ENCODE results near the gene RPA1. TPM values are rescaled to one million over a fixed set of nuclear protein-coding genes. Genes with fewer than 3 reads are reported as not detected.
A peak's percentile ranks its signal among the peaks of the same experiment; 100 is the strongest.

Gene RPA1
- total and polyA plus RNA-seq, 9 of the 15 experiments (the other 6 are each of a cell fraction or from before 2014, with no cell fraction given): 25.2 to 125 (median 47.4) TPM

DNA sequence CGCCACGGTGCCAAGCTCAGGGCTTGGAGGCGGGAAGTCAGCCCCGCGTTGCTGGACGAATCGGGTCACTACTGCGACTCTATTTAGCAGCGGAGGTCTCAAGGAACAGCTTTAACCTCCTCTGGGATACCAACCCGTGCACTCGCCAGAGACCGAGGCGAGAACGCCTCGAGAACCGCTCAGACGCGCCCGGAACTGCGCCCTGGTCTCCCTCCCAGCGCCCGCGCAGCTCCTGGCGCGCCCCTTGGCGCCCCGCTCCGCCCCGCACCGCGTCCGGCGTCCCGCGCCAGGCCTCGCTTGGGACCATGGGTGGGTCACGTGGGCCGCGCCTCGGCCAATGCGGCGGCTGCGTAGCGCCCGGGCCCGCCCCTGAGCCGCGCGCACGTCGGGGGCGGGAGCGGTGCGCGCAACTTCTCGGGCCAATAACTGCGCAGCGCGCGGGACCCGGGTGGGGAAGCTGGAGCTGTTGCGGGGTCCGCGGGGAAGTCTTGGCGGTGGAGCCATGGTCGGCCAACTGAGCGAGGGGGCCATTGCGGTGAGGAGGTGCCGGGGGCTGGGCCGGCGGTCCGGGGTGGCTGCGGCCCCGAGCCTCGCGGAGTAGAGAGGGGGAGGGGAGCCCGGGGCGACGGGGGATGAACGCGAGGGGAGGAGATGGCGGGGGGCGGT lies at the start of gene RPA1, which contains the start of gene SMYD4 (continued):
- TF ChIP-seq, protein P1, sequence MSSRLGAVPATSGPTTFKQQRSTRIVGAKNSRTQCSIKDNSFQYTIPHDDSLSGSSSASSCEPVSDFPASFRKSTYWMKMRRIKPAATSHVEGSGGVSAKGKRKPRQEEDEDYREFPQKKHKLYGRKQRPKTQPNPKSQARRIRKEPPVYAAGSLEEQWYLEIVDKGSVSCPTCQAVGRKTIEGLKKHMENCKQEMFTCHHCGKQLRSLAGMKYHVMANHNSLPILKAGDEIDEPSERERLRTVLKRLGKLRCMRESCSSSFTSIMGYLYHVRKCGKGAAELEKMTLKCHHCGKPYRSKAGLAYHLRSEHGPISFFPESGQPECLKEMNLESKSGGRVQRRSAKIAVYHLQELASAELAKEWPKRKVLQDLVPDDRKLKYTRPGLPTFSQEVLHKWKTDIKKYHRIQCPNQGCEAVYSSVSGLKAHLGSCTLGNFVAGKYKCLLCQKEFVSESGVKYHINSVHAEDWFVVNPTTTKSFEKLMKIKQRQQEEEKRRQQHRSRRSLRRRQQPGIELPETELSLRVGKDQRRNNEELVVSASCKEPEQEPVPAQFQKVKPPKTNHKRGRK (tag; IDR thresholded peaks at IDR 0.05): no peak
- TF ChIP-seq, protein P2, sequence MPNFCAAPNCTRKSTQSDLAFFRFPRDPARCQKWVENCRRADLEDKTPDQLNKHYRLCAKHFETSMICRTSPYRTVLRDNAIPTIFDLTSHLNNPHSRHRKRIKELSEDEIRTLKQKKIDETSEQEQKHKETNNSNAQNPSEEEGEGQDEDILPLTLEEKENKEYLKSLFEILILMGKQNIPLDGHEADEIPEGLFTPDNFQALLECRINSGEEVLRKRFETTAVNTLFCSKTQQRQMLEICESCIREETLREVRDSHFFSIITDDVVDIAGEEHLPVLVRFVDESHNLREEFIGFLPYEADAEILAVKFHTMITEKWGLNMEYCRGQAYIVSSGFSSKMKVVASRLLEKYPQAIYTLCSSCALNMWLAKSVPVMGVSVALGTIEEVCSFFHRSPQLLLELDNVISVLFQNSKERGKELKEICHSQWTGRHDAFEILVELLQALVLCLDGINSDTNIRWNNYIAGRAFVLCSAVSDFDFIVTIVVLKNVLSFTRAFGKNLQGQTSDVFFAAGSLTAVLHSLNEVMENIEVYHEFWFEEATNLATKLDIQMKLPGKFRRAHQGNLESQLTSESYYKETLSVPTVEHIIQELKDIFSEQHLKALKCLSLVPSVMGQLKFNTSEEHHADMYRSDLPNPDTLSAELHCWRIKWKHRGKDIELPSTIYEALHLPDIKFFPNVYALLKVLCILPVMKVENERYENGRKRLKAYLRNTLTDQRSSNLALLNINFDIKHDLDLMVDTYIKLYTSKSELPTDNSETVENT (CRISPR knock-in tag; IDR thresholded peaks at IDR 0.05): peak; percentile 57; the same call in 1 of the 2 replicates
- TF ChIP-seq ZNF41 (CRISPR knock-in tag; conservative IDR thresholded peaks at IDR 0.05) (no peak), SUPT5H (IDR thresholded peaks at IDR 0.05) (peak; percentile 70), ATF1 (CRISPR knock-in tag; IDR thresholded peaks at IDR 0.05) (no peak), ATF1 (tag; IDR thresholded peaks at IDR 0.05) (peak; percentile 46), RFX7 (CRISPR knock-in tag; IDR thresholded peaks at IDR 0.05) (no peak), HDAC1 (IDR thresholded peaks at IDR 0.05) (0 out of 4 replicates have a peak, but pooled peaks of 1 of the 2 experiments have one; percentile 50), ZFPM2 (CRISPR knock-in tag; IDR thresholded peaks at IDR 0.05) (no peak), XRCC3 (IDR thresholded peaks at IDR 0.05) (no peak), CHD1 (IDR thresholded peaks at IDR 0.05; ENCODE audit: low read length) (no peak), MAFK (IDR thresholded peaks at IDR 0.05; ENCODE audit: low read length) (no peak), ZNF561 (CRISPR knock-in tag; conservative IDR thresholded peaks at IDR 0.05) (no peak), FIP1L1 (IDR thresholded peaks at IDR 0.05; ENCODE audit: low read depth, low read length, poor library complexity, severe bottlenecking) (no peak)
- TF ChIP-seq, protein P3, sequence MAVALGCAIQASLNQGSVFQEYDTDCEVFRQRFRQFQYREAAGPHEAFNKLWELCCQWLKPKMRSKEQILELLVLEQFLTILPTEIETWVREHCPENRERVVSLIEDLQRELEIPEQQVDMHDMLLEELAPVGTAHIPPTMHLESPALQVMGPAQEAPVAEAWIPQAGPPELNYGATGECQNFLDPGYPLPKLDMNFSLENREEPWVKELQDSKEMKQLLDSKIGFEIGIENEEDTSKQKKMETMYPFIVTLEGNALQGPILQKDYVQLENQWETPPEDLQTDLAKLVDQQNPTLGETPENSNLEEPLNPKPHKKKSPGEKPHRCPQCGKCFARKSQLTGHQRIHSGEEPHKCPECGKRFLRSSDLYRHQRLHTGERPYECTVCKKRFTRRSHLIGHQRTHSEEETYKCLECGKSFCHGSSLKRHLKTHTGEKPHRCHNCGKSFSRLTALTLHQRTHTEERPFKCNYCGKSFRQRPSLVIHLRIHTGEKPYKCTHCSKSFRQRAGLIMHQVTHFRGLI (CRISPR knock-in tag; IDR thresholded peaks at IDR 0.05): no peak
- TF ChIP-seq, protein P4, sequence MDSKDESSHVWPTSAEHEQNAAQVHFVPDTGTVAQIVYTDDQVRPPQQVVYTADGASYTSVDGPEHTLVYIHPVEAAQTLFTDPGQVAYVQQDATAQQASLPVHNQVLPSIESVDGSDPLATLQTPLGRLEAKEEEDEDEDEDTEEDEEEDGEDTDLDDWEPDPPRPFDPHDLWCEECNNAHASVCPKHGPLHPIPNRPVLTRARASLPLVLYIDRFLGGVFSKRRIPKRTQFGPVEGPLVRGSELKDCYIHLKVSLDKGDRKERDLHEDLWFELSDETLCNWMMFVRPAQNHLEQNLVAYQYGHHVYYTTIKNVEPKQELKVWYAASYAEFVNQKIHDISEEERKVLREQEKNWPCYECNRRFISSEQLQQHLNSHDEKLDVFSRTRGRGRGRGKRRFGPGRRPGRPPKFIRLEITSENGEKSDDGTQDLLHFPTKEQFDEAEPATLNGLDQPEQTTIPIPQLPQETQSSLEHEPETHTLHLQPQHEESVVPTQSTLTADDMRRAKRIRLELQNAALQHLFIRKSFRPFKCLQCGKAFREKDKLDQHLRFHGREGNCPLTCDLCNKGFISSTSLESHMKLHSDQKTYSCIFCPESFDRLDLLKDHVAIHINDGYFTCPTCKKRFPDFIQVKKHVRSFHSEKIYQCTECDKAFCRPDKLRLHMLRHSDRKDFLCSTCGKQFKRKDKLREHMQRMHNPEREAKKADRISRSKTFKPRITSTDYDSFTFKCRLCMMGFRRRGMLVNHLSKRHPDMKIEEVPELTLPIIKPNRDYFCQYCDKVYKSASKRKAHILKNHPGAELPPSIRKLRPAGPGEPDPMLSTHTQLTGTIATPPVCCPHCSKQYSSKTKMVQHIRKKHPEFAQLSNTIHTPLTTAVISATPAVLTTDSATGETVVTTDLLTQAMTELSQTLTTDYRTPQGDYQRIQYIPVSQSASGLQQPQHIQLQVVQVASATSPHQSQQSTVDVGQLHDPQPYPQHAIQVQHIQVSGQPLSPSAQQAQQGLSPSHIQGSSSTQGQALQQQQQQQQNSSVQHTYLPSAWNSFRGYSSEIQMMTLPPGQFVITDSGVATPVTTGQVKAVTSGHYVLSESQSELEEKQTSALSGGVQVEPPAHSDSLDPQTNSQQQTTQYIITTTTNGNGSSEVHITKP (IDR thresholded peaks at IDR 0.05; ENCODE audit: partially characterized antibody): no peak
- TF ChIP-seq, protein P5, sequence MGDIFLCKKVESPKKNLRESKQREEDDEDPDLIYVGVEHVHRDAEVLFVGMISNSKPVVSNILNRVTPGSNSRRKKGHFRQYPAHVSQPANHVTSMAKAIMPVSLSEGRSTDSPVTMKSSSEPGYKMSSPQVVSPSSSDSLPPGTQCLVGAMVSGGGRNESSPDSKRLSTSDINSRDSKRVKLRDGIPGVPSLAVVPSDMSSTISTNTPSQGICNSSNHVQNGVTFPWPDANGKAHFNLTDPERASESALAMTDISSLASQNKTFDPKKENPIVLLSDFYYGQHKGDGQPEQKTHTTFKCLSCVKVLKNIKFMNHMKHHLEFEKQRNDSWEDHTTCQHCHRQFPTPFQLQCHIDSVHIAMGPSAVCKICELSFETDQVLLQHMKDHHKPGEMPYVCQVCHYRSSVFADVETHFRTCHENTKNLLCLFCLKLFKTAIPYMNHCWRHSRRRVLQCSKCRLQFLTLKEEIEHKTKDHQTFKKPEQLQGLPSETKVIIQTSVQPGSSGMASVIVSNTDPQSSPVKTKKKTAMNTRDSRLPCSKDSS (IDR thresholded peaks at IDR 0.05; ENCODE audit: low read depth, partially characterized antibody): no peak
- TF ChIP-seq, protein P6, sequence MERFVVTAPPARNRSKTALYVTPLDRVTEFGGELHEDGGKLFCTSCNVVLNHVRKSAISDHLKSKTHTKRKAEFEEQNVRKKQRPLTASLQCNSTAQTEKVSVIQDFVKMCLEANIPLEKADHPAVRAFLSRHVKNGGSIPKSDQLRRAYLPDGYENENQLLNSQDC (CRISPR knock-in tag; IDR thresholded peaks at IDR 0.05): no peak
